Measurements from ENCODE around the gene HOXD11. TPM values are rescaled to one million over a fixed set of nuclear protein-coding genes. Genes with fewer than 3 reads are reported as not detected.
A peak's percentile ranks its signal among the peaks of the same experiment; 100 is the strongest.

Gene HOXD11
- not detected for total RNA-seq

DNA sequence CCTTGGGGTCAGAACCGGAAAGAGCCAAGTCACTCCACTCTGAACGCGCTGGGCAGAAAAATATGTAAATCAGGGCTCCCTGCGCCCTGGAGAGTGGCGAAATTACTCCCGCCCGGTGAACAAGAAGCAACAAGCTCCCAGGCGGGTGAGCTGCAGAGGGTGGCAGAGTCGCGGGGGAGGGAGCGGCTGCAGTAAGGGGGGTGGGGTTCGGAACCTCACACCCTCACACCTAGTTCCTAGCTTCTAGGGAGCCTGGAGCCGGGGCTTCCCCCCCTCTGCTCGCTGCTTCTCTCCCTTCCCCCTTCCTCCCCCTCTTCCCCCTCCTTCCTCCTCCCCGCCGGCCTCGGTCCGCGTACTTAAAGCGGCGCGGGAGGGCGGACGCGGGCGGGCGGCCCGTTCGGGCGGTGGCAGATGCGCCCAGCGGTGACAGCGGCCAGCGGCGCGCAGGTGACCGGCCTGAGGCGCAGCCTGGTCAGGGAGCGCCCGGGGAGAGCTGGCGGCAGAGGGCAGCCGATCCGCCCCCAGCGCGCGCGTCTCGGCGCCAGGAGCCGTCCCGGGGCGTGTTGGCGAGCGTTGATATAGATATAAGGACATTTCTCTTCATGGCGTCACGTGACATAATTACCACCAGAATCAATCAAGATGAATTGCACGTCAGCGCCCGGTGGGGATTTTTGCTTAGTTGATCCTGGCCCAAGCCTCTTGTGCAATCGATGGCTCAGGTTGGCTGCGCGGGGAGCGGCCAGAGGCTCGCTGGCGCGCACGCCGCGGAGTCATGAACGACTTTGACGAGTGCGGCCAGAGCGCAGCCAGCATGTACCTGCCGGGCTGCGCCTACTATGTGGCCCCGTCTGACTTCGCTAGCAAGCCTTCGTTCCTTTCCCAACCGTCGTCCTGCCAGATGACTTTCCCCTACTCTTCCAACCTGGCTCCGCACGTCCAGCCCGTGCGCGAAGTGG lies at the start of gene HOXD11:
HOXD11 (plus strand) TSS at position 700 of the 959 bp plus-strand sequence; CDS start at position 776, 76 bp downstream.
- H3K9me3 ChIP-seq, result no peaks in the 10 kb centered on the region
- no peak within 1 kb of the TSS for H3K27ac ChIP-seq
- no peak for TF ChIP-seq CTCF (IDR thresholded peaks at IDR 0.05)
- peak within 1 kb of the TSS; percentile 34 to 52 for H3K4me3 ChIP-seq
- DNase-seq (ENCODE audit: low spot score in 2 of 2), result peak in 1 of 2 donors; percentile 63
- H3K27me3 ChIP-seq, result peaks cover 60% of the 10 kb centered on the region
- intact Hi-C loops (cut with DNase I), result loop anchor here (10.0 kb wide), 1 partner anchor 922 kb away; the partner anchor contains the start of gene ATP5MC3
- no peaks in the 10 kb centered on the region for H3K36me3 ChIP-seq
- H3K4me1 ChIP-seq, result peaks cover 0 to 20% of the 10 kb centered on the region in 2 donors

DNA sequence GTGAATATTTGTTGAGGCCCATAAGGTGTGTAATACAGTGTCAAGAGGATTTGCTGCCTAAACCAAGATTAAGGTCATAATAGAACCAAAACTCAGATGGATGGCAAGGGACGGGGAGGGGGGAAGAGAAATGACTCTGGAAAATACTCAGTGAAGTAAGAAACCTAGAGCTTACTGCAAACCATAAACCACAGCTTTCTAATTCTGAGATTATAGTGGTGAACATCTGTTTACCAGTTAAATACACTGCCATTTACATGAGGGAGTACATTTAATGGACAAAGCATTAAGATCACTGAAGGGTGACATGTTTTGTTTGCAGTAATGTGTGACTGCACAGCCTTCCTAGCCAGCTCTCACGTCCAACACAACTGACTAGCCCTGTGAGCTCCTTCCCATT lies 43.1 kb upstream of the HOXD11 start:
- no peak overlapping the region for H3K4me3 ChIP-seq
- peaks cover 7% of the 10 kb centered on the region for H3K27me3 ChIP-seq
- intact Hi-C loops (cut with DNase I), result no loop called here
- no peak for DNase-seq (ENCODE audit: low spot score in 2 of 2)
- peaks cover 0 to 16% of the 10 kb centered on the region in 2 donors for H3K4me1 ChIP-seq
- no peak overlapping the region for H3K27ac ChIP-seq
- TF ChIP-seq CTCF (IDR thresholded peaks at IDR 0.05), result no peak
- H3K36me3 ChIP-seq, result no peaks in the 10 kb centered on the region
- no peaks in the 10 kb centered on the region for H3K9me3 ChIP-seq

- H3K9me3 ChIP-seq, result no peaks in the 10 kb centered on the region
- peaks cover 11% of the 10 kb centered on the region for H3K27me3 ChIP-seq
- no peak for DNase-seq (ENCODE audit: low spot score in 2 of 2)
- no peaks in the 10 kb centered on the region for H3K36me3 ChIP-seq
- TF ChIP-seq CTCF (IDR thresholded peaks at IDR 0.05), result no peak
- no peak overlapping the region for H3K27ac ChIP-seq
- peak overlapping the region; percentile 51 to 61 for H3K4me3 ChIP-seq
- H3K4me1 ChIP-seq, result peaks cover 0 to 16% of the 10 kb centered on the region in 2 donors
- intact Hi-C loops (cut with DNase I), result no loop called here
Measured at GRCh38 chr2:176066645-176067588, 40.2 kb upstream of the HOXD11 start.

DNA sequence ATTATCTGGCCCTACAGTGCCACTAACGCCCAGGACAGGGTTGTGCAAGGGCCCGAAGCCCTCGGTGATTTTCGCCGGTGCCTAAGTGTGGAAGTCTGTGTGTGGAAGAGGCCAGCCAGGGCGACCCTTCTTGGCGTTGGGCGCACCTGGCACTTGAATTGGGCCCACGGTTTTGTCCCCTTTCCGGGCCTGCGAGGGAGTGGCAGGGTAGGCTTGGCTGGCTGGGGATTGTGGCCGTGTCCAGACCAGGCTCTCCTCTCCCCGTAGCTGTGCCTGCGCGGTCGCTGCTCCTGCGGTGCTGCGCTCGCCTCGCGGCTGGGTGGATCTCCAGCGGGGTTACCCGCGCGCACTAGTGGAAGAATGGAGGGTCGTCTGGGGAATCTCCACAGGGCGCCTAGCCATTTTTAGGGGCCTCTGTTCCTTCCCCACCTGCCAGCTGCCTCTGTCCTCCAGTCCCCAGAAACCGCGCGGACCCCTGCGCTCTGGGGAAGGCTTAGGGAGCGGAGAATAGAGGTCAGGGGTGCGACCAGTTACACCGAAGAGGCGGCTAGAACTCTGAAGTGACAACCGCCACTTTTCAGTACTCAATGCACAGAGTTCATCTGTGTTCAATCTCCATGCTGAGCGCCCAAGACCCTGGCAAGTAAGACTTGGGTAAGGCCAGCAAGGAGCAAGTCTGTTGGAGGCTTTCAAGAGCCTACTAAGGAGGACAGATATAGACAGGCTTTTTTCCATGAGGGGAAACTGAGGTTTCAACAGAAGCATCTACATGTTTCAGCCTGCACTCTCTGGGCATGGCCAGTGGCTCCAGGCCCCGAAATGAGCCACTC lies 39.3 kb upstream of the HOXD11 start:
- H3K27ac ChIP-seq, result no peak overlapping the region
- H3K4me3 ChIP-seq, result peak overlapping the region; percentile 51 to 61
- no peaks in the 10 kb centered on the region for H3K36me3 ChIP-seq
- H3K9me3 ChIP-seq, result no peaks in the 10 kb centered on the region
- no peak for TF ChIP-seq CTCF (IDR thresholded peaks at IDR 0.05)
- no peak for DNase-seq (ENCODE audit: low spot score in 2 of 2)
- H3K27me3 ChIP-seq, result peaks cover 18% of the 10 kb centered on the region
- peaks cover 0 to 16% of the 10 kb centered on the region in 2 donors for H3K4me1 ChIP-seq
- intact Hi-C loops (cut with DNase I), result no loop called here

- H3K9me3 ChIP-seq, result no peaks in the 10 kb centered on the region
- H3K4me1 ChIP-seq, result peaks cover 0 to 16% of the 10 kb centered on the region in 2 donors
- no peak for DNase-seq (ENCODE audit: low spot score in 2 of 2)
- no peak overlapping the region for H3K27ac ChIP-seq
- no peaks in the 10 kb centered on the region for H3K36me3 ChIP-seq
- H3K27me3 ChIP-seq, result peaks cover 18% of the 10 kb centered on the region
- H3K4me3 ChIP-seq, result peak overlapping the region; percentile 29 to 51
- intact Hi-C loops (cut with DNase I), result no loop called here
- TF ChIP-seq CTCF (IDR thresholded peaks at IDR 0.05), result no peak
Measured at GRCh38 chr2:176068419-176068832, 38.7 kb upstream of the HOXD11 start.
